HepG2 (cell line): ENCODE measurements around the gene SIVA1. TPM values are rescaled to one million over a fixed set of nuclear protein-coding genes. Genes with fewer than 3 reads are reported as not detected.

Experiments
- ATAC-seq: fragments of 200-7000 bp; cut with Tn5 transposase; 3 replicates; pipeline ENCODE4 v1.9.1; 2020; ENCODE audit warnings: mild to moderate bottlenecking, moderate library complexity
- BruUV-seq: library from RNA; stranded (reverse); fragments of 400-500 nt; replicated peaks from 2 replicates; lab custom pipeline; 2021; lab: Mats Ljungman, UMichigan
- CTCF ChIA-PET: fragments of 300-600 bp; formaldehyde crosslinking; extraction: SDS; loops from one replicate; lab custom pipeline; 2021; ENCODE audit warnings: low total read pairs, inconsistent platforms, low intra/inter-chr PET ratio; lab: Yijun Ruan, JAX
- POLR2A ChIA-PET: fragments of 350-600 bp; sonication (Branson Sonifier 250); formaldehyde crosslinking; loops from one replicate; lab custom pipeline; 2020; ENCODE audit warnings: antibody characterized with exemption, inconsistent platforms; lab: Yijun Ruan, JAX
- DNase-seq: peaks from one replicate; pipeline ENCODE4 v3.0.0-alpha.2; 2015; ENCODE audit warnings: low spot score
- FAIRE-seq: peaks from 3 replicates; lab custom pipeline; 2011; peaks lifted over from hg19 to GRCh38; lab: Jason Lieb, UNC
- H2AFZ ChIP-seq: one replicate; pipeline ENCODE4 v1.6.1; 2011; ENCODE audit warnings: low read length, inconsistent platforms
- H3K27ac ChIP-seq: fragments of 300-600 bp; 3 replicates; pipeline ENCODE4 v1.8.0; 2011; ENCODE audit warnings: mixed run types, mild to moderate bottlenecking, mixed read lengths, low read length, inconsistent platforms; ENCODE audit not compliant: insufficient read depth; ENCODE audit errors: extremely low read length
- H3K27me3 ChIP-seq, 2 experiments: fragments of 200-600 bp in 1 of 2; 2 replicates in 1 of 2; 3 replicates in 1 of 2; pipeline versions ENCODE4 v1.6.0 to v1.8.0; 2011; ENCODE audit warnings: low read length in 2 of 2, mild to moderate bottlenecking in 2 of 2, moderate library complexity in 2 of 2, inconsistent platforms in 1 of 2; ENCODE audit not compliant: insufficient read depth in 2 of 2, control insufficient read depth in 1 of 2
- H3K36me3 ChIP-seq, 2 experiments: fragments of 200-600 bp in 1 of 2; replicated peaks in 1 of 2; 2 replicates in 1 of 2; 3 replicates in 1 of 2; pipeline versions ENCODE4 v1.5.1 to v1.8.0; 2011; ENCODE audit warnings: low read length in 2 of 2, inconsistent platforms in 1 of 2; ENCODE audit not compliant: insufficient read depth in 2 of 2, control insufficient read depth in 1 of 2
- H3K4me1 ChIP-seq: 2 replicates; pipeline ENCODE4 v1.5.1; 2012; ENCODE audit warnings: low read length, inconsistent platforms; ENCODE audit not compliant: insufficient read depth
- H3K4me2 ChIP-seq: 2 replicates; pipeline ENCODE4 v1.6.0; 2011; ENCODE audit warnings: low read depth, low read length, inconsistent platforms
- H3K4me3 ChIP-seq, 3 experiments: fragments of 200-600 bp in 1 of 3; sonication (generic), shearing (Covaris generic) in 1 of 3; replicated peaks in 1 of 3; 2 replicates each; pipeline ENCODE4 v1.5.1; 2011 to 2016; ENCODE audit warnings: low read length in 3 of 3, inconsistent platforms in 2 of 3, low read depth in 2 of 3, mild to moderate bottlenecking in 2 of 3, control low read depth in 1 of 3, mixed read lengths in 1 of 3; ENCODE audit not compliant: insufficient read depth in 1 of 3
- H3K79me2 ChIP-seq: one replicate; pipeline ENCODE4 v1.6.1; 2011; ENCODE audit warnings: low read length, inconsistent platforms; ENCODE audit not compliant: insufficient read depth
- H3K9ac ChIP-seq: 2 replicates; pipeline ENCODE4 v1.6.0; 2011; ENCODE audit warnings: mild to moderate bottlenecking, low read depth, low read length, inconsistent platforms; ENCODE audit not compliant: insufficient read depth
- H3K9me3 ChIP-seq: 2 replicates; pipeline ENCODE4 v1.5.1; 2012; ENCODE audit warnings: mild to moderate bottlenecking, low read length
- H4K20me1 ChIP-seq: 2 replicates; pipeline ENCODE4 v1.6.0; 2011; ENCODE audit warnings: inconsistent platforms, mild to moderate bottlenecking, low read length, moderate library complexity; ENCODE audit not compliant: insufficient read depth
- AGO2 ChIP-seq: fragments of 200-400 bp; formaldehyde crosslinking; optimal IDR thresholded peaks from 2 replicates; pipeline ENCODE3; 2017; ENCODE audit warnings: mild to moderate bottlenecking, low read depth, low read length, moderate library complexity
- DR1 ChIP-seq: sonication (generic); formaldehyde crosslinking; IDR thresholded peaks from 2 replicates; pipeline ENCODE4 v1.8.0; 2021; ENCODE audit warnings: mild to moderate bottlenecking, missing genetic modification reagents, inconsistent platforms
- GZF1 ChIP-seq: sonication (generic); formaldehyde crosslinking; IDR thresholded peaks from 2 replicates; pipeline ENCODE4 v1.5.1; 2020; ENCODE audit warnings: mild to moderate bottlenecking, missing genetic modification reagents
- IRF2 ChIP-seq: IDR thresholded peaks from 2 replicates; pipeline ENCODE4 v1.6.1; 2018; ENCODE audit warnings: missing genetic modification reagents, missing compliant biosample characterization
- LCORL ChIP-seq, 2 experiments: fragments of 450-650 bp in 1 of 2; sonication (generic) in 1 of 2; formaldehyde crosslinking in 1 of 2; IDR thresholded peaks; 2 replicates each; pipeline versions ENCODE4 v1.5.0 to v1.6.1; 2017 to 2020; ENCODE audit warnings: antibody characterized with exemption in 1 of 2, missing genetic modification reagents in 1 of 2
- MTF1 ChIP-seq: sonication (generic); formaldehyde crosslinking; IDR thresholded peaks from 2 replicates; pipeline ENCODE4 v1.5.0; 2020; ENCODE audit warnings: missing genetic modification reagents
- RBFOX2 ChIP-seq: fragments of 200-400 bp; formaldehyde crosslinking; IDR thresholded peaks from 2 replicates; pipeline ENCODE4 v1.6.1; 2017; ENCODE audit warnings: low read depth, mild to moderate bottlenecking, low read length
- ZNF142 ChIP-seq: sonication (generic); formaldehyde crosslinking; IDR thresholded peaks from 2 replicates; pipeline ENCODE4 v1.4.0; 2020; ENCODE audit warnings: missing genetic modification reagents
- ZNF335 ChIP-seq: sonication (generic); formaldehyde crosslinking; IDR thresholded peaks from 2 replicates; pipeline ENCODE4 v1.4.0; 2020; ENCODE audit warnings: missing genetic modification reagents
- ZNF432 ChIP-seq: sonication (generic); formaldehyde crosslinking; IDR thresholded peaks from 2 replicates; pipeline ENCODE4 v1.5.0; 2020; ENCODE audit warnings: missing genetic modification reagents, mild to moderate bottlenecking, borderline replicate concordance
- ZNF496 ChIP-seq: sonication (generic); formaldehyde crosslinking; IDR thresholded peaks from 2 replicates; pipeline ENCODE4 v1.8.1; 2023; ENCODE audit warnings: mild to moderate bottlenecking, moderate library complexity, missing genetic modification reagents; ENCODE audit not compliant: insufficient replicate concordance
- ZNF670 ChIP-seq: sonication (generic); formaldehyde crosslinking; IDR thresholded peaks from 2 replicates; pipeline ENCODE4 v1.8.0; 2022; ENCODE audit warnings: mild to moderate bottlenecking, missing genetic modification reagents, borderline replicate concordance
- WGBS: methylation state at CpG from one replicate; pipeline ENCODE4 v1.1.6; 2017; ENCODE audit warnings: low lambda C conversion rate; 5-methylcytosine and 5-hydroxymethylcytosine counted together
- in situ Hi-C: cut with HindIII; loops from 2 replicates; pipeline ENCODE4 v1.10.0; 2017; ENCODE audit warnings: low pct_unique_long_range_greater_than_20kb; ENCODE audit not compliant: extremely low pct_ligation_motif_present
- intact Hi-C: fragments of 100-400 bp; cut with micrococcal nuclease; formaldehyde crosslinking; loops from one replicate; pipeline ENCODE4 v1.10.0; 2022; ENCODE audit not compliant: unreplicated experiment
- polyA plus RNA-seq, 8 experiments: library from polyadenylated mRNA; depleted of rRNA in 3 of 8; stranded (reverse) in 7 of 8; unstranded in 1 of 8; fragments of >200 nt; fragmentation: Illumina TruSeq in 4 of 8; extraction: Trizol in 4 of 8; gene quantifications; 2 replicates each; pipeline versions ENCODE4 v1.2.1 to v1.2.3, GENCODE V29; 2011 to 2016; ENCODE audit warnings: low read depth in 4 of 8, missing spikeins in 1 of 8, mixed read lengths in 1 of 8; ENCODE audit not compliant: insufficient read depth in 1 of 8
- total RNA-seq, 5 experiments: library from RNA; depleted of rRNA; stranded (reverse); fragments of >200 nt; fragmentation: Illumina TruSeq; extraction: Trizol; gene quantifications; 2 replicates each; pipeline ENCODE4 v1.2.3, GENCODE V29; 2016; ENCODE audit warnings: low read depth in 1 of 5

The SIVA1 gene
- total and polyA plus RNA-seq, 2 of the 13 experiments (the other 11 are each of a cell fraction or from before 2014, with no cell fraction given): 123 to 186 TPM

GRCh38 chr14:104784846-104785707 lies 32.1 kb downstream of the SIVA1 start:
- Histone ChIP-seq H3K4me2 (no peak overlapping the region), H3K9me3 (no peaks in the 10 kb centered on the region), H4K20me1 (0 out of 2 replicates have a peak, but pooled peaks cover 5% of the 10 kb centered on the region), H2AFZ (no peak overlapping the region), H3K27ac (no peak overlapping the region), H3K4me3 (no peak overlapping the region), H3K4me1 (peaks cover 12% of the 10 kb centered on the region), H3K9ac (no peak overlapping the region)
- 91% methylated on average over 6 of the region's 36 CpGs for whole genome bisulfite sequencing
- CTCF ChIA-PET: no interaction called here
- intact Hi-C loops: no loop called here
- FAIRE-seq: no peak
- ATAC-seq: no peak
- TF ChIP-seq GZF1 (CRISPR knock-in tag) (no peak), AGO2 (peak; percentile 48), LCORL (IDR thresholded peaks at IDR 0.05) (peak; percentile 27; the same call in 1 of the 2 replicates), LCORL (CRISPR knock-in tag; IDR thresholded peaks at IDR 0.05) (no peak), RBFOX2 (0 out of 2 replicates have a peak, but pooled peaks have one; percentile 57)
- TF ChIP-seq, all 625 proteins: peak for 3
- peaks cover 2% of the 10 kb centered on the region for H3K79me2 ChIP-seq
- BruUV-seq: no TSS peak
- in situ Hi-C loops: no loop called here
- H3K36me3 ChIP-seq: peaks cover 13 to 16% of the 10 kb centered on the region in 2 experiments; a peak in 3 of 5 replicates
- DNase-seq: no peak
- H3K27me3 ChIP-seq: no peaks in the 10 kb centered on the region
- POLR2A ChIA-PET: no interaction called here

GRCh38 chr14:104785708-104786080 lies 32.7 kb downstream of the SIVA1 start:
- in situ Hi-C loops (no loop called here), intact Hi-C loops (no loop called here)
- ATAC-seq: no peak
- H2AFZ ChIP-seq: no peak overlapping the region
- 0 out of 2 replicates have a peak, but pooled peaks cover 5% of the 10 kb centered on the region for H4K20me1 ChIP-seq
- H3K4me2 ChIP-seq: no peak overlapping the region
- H3K9me3 ChIP-seq: no peaks in the 10 kb centered on the region
- DNase-seq: no peak
- no peak overlapping the region for H3K4me3 ChIP-seq
- H3K36me3 ChIP-seq: peaks cover 13 to 19% of the 10 kb centered on the region in 2 experiments; a peak in 3 of 5 replicates
- ChIA-PET CTCF (no interaction called here), POLR2A (no interaction called here)
- H3K27ac ChIP-seq: no peak overlapping the region
- BruUV-seq: no TSS peak
- H3K79me2 ChIP-seq: peaks cover 2% of the 10 kb centered on the region
- H3K4me1 ChIP-seq: peaks cover 12% of the 10 kb centered on the region
- no peak overlapping the region for H3K9ac ChIP-seq
- 100% methylated on average over 8 of the region's 13 CpGs for WGBS
- no peaks in the 10 kb centered on the region for H3K27me3 ChIP-seq
- FAIRE-seq: no peak
- TF ChIP-seq IRF2 (CRISPR knock-in tag) (no peak), ZNF142 (CRISPR knock-in tag) (no peak), ZNF670 (CRISPR knock-in tag) (no peak), MTF1 (CRISPR knock-in tag) (no peak), ZNF496 (CRISPR knock-in tag) (no peak), ZNF432 (CRISPR knock-in tag) (no peak), ZNF335 (no peak), DR1 (no peak)
